Measurements from ENCODE around the gene TRIO.

TRIO gene

GRCh38 chr5:14503017-14503680, 360.0 kb downstream of the TRIO start:
- no peak for DNase-seq

- no peak for DNase-seq
Measured at GRCh38 chr5:14503681-14504331, 360.7 kb downstream of the TRIO start.

- DNase-seq: no peak
Measured at GRCh38 chr5:14504332-14504727, 361.2 kb downstream of the TRIO start.

- no peak for DNase-seq
Measured at GRCh38 chr5:14504816-14505215, 361.7 kb downstream of the TRIO start.

GRCh38 chr5:14505310-14506139, 362.4 kb downstream of the TRIO start:
- DNase-seq: no peak

GRCh38 chr5:14506140-14506538, 363.0 kb downstream of the TRIO start:
- no peak for DNase-seq

- no peak for DNase-seq
Measured at GRCh38 chr5:14506661-14507060, 363.5 kb downstream of the TRIO start.

- no peak for DNase-seq
Measured at GRCh38 chr5:14507156-14507941, 364.2 kb downstream of the TRIO start.

GRCh38 chr5:14508046-14508445, 364.9 kb downstream of the TRIO start:
- no peak for DNase-seq

GRCh38 chr5:14509556-14509955, 366.4 kb downstream of the TRIO start:
- no peak for DNase-seq

GRCh38 chr5:14510156-14510734, 367.1 kb downstream of the TRIO start:
- no peak for DNase-seq

- DNase-seq: no peak
Measured at GRCh38 chr5:14510880-14511279, 367.7 kb downstream of the TRIO start.

GRCh38 chr5:14512574-14512973, 369.4 kb downstream of the TRIO start:
- no peak for DNase-seq

GRCh38 chr5:14513266-14513665, 370.1 kb downstream of the TRIO start:
- DNase-seq: no peak

GRCh38 chr5:14516901-14517300, 373.8 kb downstream of the TRIO start:
- DNase-seq: no peak

- DNase-seq: no peak
Measured at GRCh38 chr5:14518638-14519037, 375.5 kb downstream of the TRIO start.

GRCh38 chr5:14521748-14522147, 378.6 kb downstream of the TRIO start:
- DNase-seq: no peak

GRCh38 chr5:14522721-14523120, 379.6 kb downstream of the TRIO start:
- no peak for DNase-seq

- DNase-seq: no peak
Measured at GRCh38 chr5:14523243-14524034, 380.3 kb downstream of the TRIO start.

GRCh38 chr5:14525397-14525796, 382.3 kb downstream of the TRIO start:
- DNase-seq: no peak

- DNase-seq: no peak
Measured at GRCh38 chr5:14526493-14526892, 383.4 kb downstream of the TRIO start.

- no peak for DNase-seq
Measured at GRCh38 chr5:14528115-14528514, 385.0 kb downstream of the TRIO start.
